Melanocyte of skin (primary cell): ENCODE measurements around the gene STAB1. TPM values are rescaled to one million over a fixed set of nuclear protein-coding genes. Genes with fewer than 3 reads are reported as not detected.

Source experiments
- small RNA-seq, 2 donors: library from RNA; depleted of rRNA; stranded (forward); fragments of <200 nt; gene quantifications; one replicate each; pipeline ENCODE3, GENCODE V24; 2012
- total RNA-seq, 2 donors: library from RNA; depleted of rRNA; stranded (reverse); fragments of >200 nt; gene quantifications; 2 replicates each; pipeline ENCODE4 v1.2.3, GENCODE V29; 2012

Gene STAB1, protein sequence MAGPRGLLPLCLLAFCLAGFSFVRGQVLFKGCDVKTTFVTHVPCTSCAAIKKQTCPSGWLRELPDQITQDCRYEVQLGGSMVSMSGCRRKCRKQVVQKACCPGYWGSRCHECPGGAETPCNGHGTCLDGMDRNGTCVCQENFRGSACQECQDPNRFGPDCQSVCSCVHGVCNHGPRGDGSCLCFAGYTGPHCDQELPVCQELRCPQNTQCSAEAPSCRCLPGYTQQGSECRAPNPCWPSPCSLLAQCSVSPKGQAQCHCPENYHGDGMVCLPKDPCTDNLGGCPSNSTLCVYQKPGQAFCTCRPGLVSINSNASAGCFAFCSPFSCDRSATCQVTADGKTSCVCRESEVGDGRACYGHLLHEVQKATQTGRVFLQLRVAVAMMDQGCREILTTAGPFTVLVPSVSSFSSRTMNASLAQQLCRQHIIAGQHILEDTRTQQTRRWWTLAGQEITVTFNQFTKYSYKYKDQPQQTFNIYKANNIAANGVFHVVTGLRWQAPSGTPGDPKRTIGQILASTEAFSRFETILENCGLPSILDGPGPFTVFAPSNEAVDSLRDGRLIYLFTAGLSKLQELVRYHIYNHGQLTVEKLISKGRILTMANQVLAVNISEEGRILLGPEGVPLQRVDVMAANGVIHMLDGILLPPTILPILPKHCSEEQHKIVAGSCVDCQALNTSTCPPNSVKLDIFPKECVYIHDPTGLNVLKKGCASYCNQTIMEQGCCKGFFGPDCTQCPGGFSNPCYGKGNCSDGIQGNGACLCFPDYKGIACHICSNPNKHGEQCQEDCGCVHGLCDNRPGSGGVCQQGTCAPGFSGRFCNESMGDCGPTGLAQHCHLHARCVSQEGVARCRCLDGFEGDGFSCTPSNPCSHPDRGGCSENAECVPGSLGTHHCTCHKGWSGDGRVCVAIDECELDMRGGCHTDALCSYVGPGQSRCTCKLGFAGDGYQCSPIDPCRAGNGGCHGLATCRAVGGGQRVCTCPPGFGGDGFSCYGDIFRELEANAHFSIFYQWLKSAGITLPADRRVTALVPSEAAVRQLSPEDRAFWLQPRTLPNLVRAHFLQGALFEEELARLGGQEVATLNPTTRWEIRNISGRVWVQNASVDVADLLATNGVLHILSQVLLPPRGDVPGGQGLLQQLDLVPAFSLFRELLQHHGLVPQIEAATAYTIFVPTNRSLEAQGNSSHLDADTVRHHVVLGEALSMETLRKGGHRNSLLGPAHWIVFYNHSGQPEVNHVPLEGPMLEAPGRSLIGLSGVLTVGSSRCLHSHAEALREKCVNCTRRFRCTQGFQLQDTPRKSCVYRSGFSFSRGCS (N-terminal part only)
- under 1 TPM; under 0.01 to 0.33 TPM for total RNA-seq

GRCh38 chr3:52494886-52495495, at the start of gene STAB1:
Gene STAB1, plus strand, starts transcription at chr3:52495338. Its CDS starts 76 bp downstream, at chr3:52495414.

DNA sequence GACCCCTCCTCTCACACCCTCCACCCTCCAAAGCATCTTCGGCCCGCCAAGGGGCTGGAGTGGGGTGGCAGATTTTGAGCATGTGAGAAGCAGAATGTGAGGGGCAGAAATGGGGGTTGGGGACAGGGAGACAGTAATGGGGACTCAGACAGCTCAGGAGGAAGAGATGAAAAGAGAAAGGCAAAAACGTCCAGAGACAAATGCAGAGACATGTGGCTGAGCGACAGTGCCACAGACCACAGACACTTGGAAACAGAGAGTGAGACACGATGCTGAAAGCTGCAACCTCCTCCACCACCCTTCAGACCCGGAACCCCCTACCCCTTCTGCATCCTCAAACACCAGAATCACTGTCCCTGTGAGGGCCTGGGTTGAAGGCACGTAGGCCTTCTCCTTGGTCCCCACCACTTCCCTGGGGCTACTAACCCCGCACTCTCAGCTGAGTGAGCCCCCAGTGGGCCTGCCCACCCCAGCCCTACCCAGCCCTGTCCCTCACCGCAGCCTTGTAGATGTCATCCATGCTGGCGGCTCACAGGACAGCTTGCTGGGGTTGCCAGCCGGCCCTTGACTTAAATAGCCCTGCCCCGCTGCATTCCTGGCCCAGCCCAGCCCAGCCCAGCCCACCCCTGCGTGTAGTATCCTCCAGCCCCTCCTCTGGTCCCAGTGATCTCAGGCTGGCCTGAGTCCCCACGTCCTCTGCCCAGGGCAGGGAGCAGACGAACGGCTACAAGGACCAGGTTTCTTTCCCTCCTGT, 41.5 kb upstream of the STAB1 start, which contains the start of gene TNNC1:
TNNC1 (minus strand) TSS at position 546 of the 754 bp plus-strand sequence; CDS start at position 520, 26 bp downstream.

DNA sequence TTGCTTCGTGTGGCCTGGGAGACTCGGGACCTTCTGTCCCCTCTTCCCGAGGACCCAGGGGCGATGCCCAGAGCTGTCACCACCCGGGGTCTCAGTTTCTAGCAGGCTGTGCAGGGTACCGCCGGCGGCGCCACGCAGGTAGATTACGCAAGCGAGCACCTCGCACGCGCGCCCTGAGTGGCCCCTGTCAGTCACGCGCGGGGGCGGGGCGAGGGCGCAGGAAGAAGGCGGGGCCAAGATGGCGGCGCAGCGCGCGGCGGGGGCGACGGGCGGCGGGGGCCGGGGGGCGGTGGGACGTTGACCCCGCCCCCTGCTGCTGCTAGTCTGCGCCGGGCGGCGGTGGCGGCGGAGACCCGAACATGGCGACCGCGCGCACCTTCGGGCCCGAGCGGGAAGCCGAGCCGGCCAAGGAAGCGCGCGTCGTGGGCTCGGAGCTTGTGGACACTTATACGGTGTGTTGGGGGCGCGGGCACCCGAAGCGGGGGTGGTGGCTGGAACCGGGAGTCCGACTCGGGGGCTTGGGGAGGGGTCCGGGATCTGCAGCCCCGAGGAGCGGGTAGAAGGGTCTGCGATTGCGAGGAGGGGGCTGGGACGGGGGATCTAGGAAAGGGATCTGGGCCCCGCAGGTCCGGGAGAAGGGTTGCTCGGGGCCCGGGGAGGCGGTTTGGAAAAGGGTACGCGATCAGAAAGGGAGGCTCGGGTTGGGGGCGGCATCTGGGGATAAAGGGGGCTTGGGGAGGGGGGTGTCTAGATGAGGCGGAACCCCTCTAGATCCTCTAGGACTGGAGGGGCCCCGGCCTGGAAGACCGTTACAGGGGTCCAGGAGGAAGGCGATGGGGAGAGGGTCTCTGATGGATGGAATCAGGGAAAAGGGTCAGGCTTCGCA, 39.6 kb upstream of the STAB1 start, which contains the start of gene NISCH:
NISCH (plus strand) TSS at position 322 of the 886 bp plus-strand sequence; CDS start at position 360, 38 bp downstream.

DNA sequence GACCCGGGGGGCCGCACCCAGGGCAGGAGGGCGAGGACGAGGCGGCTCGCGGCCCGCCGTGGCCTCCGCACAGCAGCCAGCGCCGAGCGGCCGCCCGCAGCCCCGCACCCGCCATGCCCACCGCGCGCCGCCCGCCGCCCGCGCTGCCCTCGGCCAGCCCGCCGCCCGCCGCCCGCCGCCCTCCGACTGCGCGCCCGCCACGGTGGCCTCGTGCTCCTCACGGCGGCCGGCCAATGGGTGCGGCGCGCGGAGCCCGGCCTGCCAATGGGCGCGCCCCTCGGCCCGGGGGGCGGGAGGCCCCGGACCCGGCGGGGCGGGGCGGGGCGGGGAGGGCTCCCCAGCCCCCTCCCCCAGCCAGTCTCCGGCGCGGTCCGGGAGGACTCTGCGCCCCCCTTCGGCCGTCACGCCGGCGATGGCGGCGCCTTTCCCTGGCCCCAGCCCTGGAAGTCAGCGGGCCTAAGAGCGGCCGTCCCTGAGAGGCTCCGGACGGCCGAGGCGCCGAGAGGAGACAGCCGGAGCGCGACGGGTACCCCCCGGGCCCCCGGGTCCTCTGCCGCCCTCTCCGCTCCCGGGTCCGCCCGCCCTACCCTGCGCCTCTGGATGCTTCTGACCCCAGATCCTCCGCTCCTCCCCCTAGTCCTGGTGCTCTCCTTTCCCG, 38.6 kb downstream of the STAB1 start, which contains the start of gene NT5DC2:
NT5DC2 (minus strand) TSS at position 235 of the 658 bp plus-strand sequence; CDS start at position 115, 120 bp downstream.

GRCh38 chr3:52536369-52537164, 41.4 kb downstream of the STAB1 start, which contains the start of gene UQCC5:
Gene UQCC5, plus strand, starts transcription at chr3:52536605. Its CDS starts 151 bp downstream, at chr3:52536756.

Small RNA genes within 50 kb of the gene (small RNA-seq; reads per million reads assigned to genes)
- 0 reads per million in 2 donors for gene RNU6-856P
- gene RNU6ATAC16P, result 0 to 0.04 reads per million in 2 donors

Other genes starting within 250 kb of the STAB1 start
- gene PPM1M, start 249.6 kb upstream of the STAB1 start, total RNA-seq, result 1 to 10 TPM; 5.5 to 6.7 TPM
- 10 to 100 TPM; 46.1 to 63.3 TPM for gene WDR82, start 216.7 kb upstream of the STAB1 start, total RNA-seq
- gene GLYCTK, start 207.5 kb upstream of the STAB1 start, total RNA-seq, result 10 to 100 TPM in 1 of 2 donors, 1 to 10 TPM in 1; 10.0 to 11.0 TPM
- gene DNAH1, start 179.0 kb upstream of the STAB1 start, total RNA-seq, result 1 to 10 TPM; 2.0 to 4.8 TPM
- 10 to 100 TPM; 74.0 to 76.9 TPM for gene BAP1, start 85.3 kb upstream of the STAB1 start, total RNA-seq
- 10 to 100 TPM; 10.3 to 11.4 TPM for gene PHF7, start 84.7 kb upstream of the STAB1 start, total RNA-seq
- under 1 TPM in 1 of 2 donors, not detected in 1; under 0.01 TPM for gene SEMA3G, start 50.2 kb upstream of the STAB1 start, total RNA-seq
- gene TNNC1, start 41.3 kb upstream of the STAB1 start, total RNA-seq, result under 1 TPM in 1 of 2 donors, not detected in 1; 0.34 TPM
- 10 to 100 TPM; 43.6 to 50.6 TPM for gene NISCH, start 39.7 kb upstream of the STAB1 start, total RNA-seq
- gene NT5DC2, start 38.5 kb downstream of the STAB1 start, total RNA-seq, result 10 to 100 TPM in 1 of 2 donors, 1 to 10 TPM in 1; 9.6 to 20.3 TPM
- 10 to 100 TPM; 15.7 to 16.5 TPM for gene UQCC5, start 41.3 kb downstream of the STAB1 start, total RNA-seq
- gene PBRM1, start 190.6 kb downstream of the STAB1 start, total RNA-seq, result 100 to 1,000 TPM; 131 to 284 TPM
- 100 to 1,000 TPM; 137 to 183 TPM for gene GNL3, start 190.7 kb downstream of the STAB1 start, total RNA-seq
- gene GLT8D1, start 210.5 kb downstream of the STAB1 start, total RNA-seq, result 10 to 100 TPM; 39.9 to 46.6 TPM
- 10 to 100 TPM; 76.1 to 86.9 TPM for gene SPCS1, start 210.8 kb downstream of the STAB1 start, total RNA-seq